OCI-LY7 (cell line): ENCODE results near the gene CD8B.
"Not testable (repeated sequence)": the region's sequence is repeated elsewhere in the genome, so short reads cannot be mapped to it uniquely, and the experiment has no call there.

Source experiments
- CTCF ChIP-seq: fragments of 200-600 bp; sonication (generic); conservative IDR thresholded peaks from 2 replicates; pipeline ENCODE4 v1.5.1; 2014; ENCODE audit warnings: mild to moderate bottlenecking, antibody characterized with exemption, low read length, moderate library complexity, mixed read lengths
- EZH2phosphoT487 ChIP-seq: fragments of 200-600 bp; sonication (generic); IDR thresholded peaks from 2 replicates; pipeline ENCODE4 v1.6.1; 2018; ENCODE audit warnings: low read depth, borderline replicate concordance, mild to moderate bottlenecking, mixed run types, antibody characterized with exemption, low read length, moderate library complexity, mixed read lengths

- not testable (repeated sequence) for TF ChIP-seq EZH2phosphoT487, CTCF
These were observed at the start of gene CD8B for GRCh38 chr2:86861628-86862379.
